GM10847 (cell line): ENCODE measurements around the gene GMPPA.

Experiments used
- POLR2A ChIP-seq: IDR thresholded peaks from 2 replicates; pipeline ENCODE4 v1.6.1; 2011; ENCODE audit not compliant: insufficient read length; ENCODE audit errors: extremely low read depth

The GMPPA gene

DNA sequence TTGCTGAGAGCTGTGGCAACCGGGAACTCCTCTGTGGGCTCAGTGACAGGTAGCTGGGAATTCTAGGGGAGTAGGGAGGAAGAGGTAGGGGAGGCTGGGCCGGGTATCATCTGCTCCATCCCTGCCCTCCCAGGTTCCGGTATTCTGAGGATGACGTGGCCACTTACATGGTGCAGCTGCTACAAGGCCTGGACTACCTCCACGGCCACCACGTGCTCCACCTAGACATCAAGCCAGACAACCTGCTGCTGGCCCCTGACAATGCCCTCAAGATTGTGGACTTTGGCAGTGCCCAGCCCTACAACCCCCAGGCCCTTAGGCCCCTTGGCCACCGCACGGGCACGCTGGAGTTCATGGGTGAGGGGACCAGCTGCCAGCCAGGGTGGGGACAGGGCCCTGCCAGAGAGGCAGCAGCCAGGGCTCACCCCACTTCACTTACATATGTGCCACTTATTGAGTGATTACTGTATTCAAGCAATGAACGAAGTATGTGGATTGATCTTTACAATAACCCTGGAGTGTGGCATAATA, 8.0 kb upstream of the GMPPA start:
- TF ChIP-seq POLR2A: no peak

DNA sequence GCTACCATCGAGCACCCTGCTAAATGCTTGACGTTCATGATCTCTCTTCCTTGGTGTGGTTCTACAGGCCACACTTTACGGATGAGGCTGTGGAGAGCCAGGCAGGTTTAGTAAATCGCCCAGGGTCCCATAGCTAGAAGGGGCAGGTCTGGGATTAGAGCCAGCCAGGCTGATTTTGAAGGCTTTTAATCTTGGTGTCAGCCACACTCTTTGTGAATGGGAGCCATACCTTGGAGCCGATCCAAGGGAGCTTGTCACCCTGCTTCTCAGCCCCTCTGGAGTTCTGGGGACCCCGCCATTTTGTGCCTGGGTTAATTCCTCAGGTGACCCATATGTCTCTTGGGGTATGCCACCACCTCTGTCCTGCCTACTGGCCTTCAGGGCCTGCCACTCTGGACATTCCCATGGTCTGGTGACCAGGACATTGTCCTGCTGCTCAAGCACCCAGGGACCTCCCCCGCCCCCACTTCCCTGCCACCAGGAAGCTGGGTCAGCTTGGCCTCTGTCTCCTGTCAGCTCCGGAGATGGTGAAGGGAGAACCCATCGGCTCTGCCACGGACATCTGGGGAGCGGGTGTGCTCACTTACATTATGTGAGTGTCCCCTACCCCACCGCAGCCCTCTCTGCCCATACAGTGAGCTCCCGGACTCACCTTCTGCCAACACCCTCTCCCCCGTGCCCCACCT, 7.3 kb upstream of the GMPPA start:
- TF ChIP-seq POLR2A: no peak

DNA sequence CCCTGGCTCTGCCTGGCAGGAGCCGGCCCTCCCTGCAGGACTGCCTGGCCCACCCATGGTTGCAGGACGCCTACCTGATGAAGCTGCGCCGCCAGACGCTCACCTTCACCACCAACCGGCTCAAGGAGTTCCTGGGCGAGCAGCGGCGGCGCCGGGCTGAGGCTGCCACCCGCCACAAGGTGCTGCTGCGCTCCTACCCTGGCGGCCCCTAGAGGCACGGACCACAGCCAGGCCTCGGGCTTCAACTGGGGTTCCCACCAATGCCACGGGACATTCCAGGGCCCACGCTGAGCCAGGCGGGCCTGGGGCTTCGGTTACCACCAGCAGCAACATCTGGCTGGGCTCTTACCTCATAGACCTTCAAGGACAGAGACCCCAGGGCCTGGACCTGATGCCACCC, 6.1 kb upstream of the GMPPA start:
- no peak for TF ChIP-seq POLR2A

DNA sequence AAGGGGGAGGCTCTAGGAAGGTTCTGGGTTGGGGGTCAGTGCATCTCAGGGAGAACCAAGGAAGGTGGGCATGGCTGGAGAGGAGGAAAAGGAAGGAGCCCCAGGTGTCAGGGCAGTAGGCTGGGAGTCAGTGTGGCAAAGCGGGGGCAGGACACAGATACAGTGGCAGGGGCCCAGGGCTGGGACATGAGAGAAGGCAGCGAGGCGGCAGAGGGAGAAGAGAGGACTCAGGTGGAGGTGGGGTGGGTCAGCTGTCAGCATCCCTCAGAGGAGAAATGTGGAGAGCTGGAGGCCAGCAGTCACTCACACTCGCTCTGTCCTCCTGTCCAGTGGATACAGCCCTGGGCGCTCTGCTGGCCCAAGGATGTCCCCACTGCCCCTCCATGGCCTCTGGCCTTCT, 5.6 kb upstream of the GMPPA start:
- no peak for TF ChIP-seq POLR2A

DNA sequence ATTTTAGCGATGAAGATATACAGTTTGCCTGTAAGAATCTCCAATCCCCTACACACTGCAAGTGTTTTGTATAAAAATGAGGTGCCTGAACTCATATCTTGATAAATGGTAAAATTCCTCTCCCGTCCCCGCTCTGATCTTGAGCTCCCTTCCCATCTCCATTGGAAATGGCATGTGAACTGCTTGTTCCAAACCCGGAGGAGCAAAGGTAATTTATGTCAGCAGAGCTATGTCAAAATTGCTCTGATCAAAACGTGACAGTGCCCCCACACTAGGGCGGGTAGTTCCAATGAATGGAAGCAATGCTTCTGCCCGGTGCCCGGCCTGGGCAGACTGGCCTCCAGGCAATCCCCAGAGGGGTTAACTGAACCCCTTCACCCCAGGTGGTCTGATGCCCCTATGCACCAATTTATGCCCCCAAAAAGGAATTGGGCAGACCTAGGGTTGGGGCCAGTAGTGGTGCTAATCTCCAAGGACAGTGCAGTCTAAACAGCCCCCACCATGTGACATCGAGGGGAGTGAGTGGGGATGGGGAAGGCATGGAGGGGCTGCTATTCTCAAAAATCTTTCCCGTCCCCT, 3.6 kb upstream of the GMPPA start:
- TF ChIP-seq POLR2A: no peak

GRCh38 chr2:219495531-219496122, 3.1 kb upstream of the GMPPA start:
- TF ChIP-seq POLR2A: no peak

DNA sequence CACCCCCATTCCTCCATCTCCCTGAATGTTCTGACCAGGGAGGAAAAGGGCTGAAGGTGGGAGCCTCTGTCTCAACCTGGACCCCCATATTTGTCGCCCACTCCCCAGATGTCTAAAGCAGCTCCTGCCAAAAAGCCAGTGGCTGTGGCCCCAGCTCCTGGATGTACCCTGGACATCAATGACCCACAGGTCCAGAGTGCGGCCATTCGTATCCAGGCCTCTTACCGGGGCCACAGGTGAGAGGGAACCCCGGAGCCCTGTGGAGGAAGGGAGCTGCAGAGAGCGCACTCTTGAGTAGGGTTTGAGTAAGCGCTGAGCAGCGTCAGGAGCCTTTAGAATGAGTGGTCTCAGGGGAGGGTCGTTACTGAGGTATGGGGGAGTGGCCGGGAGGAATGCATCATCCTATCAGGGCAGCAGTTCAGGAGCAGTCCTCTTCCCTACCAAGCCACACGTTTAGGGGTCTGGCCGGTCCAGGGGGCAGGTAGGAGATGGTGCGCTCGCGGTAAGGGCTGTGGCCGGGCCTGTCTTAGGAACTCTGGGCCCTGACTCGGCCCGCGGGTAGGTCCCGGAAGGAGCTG, 2.4 kb upstream of the GMPPA start:
- TF ChIP-seq POLR2A: no peak

DNA sequence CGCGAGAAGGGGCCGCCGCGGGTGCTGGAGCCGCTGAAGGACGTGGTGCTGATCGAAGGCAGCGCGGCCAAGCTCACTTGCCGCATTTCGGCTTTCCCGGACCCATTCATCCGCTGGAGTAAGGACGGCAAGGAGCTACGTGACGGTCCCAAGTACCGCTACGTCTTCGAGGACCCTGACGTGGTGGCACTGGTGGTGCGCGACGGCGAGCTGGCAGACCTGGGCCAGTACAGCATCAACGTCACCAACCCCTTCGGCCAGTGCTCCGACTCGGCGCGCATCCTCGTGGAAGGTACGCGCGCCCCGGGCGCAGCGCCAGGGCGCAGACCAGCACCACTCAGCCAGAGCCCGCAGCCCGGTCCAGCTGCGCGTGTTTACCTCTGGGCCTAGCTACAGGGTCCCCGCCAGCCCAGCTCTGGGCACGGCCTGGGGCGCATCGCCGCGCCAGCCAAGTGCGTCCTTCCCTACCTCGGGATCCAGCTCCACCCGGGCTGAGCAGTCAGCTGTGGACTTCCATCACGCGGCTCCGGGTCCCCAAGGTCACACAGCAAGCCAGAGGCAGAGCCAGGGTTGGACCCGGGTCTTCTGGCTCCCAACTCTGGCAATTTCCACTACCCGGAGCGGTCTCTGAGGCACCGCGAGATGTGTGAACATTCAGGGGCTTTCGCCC, 1.7 kb upstream of the GMPPA start:
- no peak for TF ChIP-seq POLR2A

DNA sequence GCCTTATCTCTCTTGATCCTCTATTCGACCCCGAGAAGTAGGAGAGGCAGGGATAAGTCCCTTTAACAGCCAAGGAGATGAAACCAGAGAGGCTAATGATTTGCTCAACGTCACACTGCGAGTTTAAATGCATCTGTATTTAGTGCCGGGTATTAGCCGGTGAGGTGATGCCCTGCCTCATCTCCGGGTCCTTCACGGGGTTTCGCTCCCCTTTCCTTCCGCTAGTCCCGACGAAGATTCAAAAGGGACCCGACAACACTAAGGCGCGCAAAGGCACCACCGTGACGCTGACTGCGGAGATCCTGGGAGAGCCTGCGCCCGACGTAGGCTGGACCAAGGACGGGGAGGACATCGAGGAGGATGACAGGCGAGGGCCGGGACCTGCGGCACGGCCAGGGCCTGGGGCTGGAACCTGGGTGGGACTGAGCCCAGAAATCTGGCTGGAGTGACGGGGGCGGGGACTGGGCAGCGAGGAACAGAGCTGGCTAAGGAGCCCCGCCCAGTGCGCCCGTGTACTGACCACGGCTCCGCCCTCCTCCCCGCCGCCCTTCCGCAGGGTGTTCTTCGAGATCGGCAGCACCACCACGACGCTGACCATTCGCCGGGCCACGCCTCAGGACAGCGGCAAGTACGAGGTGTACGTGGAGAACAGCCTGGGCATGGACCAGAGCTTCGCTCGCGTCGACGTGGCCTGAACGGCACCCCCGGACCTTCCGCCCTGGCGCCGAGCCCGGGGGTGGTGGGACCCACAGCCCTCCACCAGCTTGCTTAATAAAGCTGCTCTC, 1.0 kb upstream of the GMPPA start:
- TF ChIP-seq POLR2A: no peak

- no peak for TF ChIP-seq POLR2A
These were observed 292 bp downstream of the GMPPA start for GRCh38 chr2:219499058-219499307.

- no peak for TF ChIP-seq POLR2A
These were observed 864 bp downstream of the GMPPA start for GRCh38 chr2:219499555-219499954.

DNA sequence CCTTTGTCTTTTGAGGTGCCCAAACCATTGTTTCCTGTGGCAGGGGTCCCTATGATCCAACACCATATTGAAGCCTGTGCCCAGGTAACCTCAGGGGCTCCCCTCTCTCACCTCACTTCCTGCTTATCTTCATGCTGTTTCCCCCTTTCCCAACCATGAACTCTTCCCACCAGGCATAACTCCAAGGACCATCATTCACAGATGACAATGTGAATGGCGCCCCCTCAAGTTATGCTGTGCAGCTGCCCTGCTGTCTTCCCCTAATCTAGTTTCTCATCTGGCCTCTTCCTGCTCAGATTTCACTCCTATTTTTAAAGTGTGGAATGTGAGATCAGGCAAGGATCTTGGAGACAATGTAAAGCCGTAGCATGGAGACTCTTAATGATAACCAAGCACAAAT, 1.4 kb downstream of the GMPPA start:
- no peak for TF ChIP-seq POLR2A

- TF ChIP-seq POLR2A: no peak
These were observed 3.2 kb downstream of the GMPPA start for GRCh38 chr2:219501849-219502248.

DNA sequence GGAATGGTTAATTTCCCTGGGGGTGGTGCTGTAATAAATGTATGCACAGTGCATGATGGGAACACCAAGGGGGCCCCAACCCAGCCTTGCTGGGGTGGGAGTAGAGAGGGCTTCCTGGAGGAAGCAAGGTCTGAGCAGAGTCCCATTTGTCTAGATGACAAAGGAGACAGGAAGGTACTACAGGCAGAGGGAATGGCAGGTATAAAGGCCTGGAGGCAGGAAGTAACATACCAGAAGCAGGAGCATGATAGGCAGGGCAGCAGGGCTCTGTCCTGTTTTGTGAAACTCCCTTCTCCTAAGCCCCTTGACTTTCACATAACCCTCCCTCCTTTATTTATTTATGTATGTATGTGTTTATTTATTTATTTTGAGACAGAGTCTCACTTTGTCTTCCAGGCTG, 3.9 kb downstream of the GMPPA start:
- no peak for TF ChIP-seq POLR2A

GRCh38 chr2:219505585-219505984, 6.9 kb downstream of the GMPPA start:
- TF ChIP-seq POLR2A: no peak
